GM23338 (cell line): ENCODE measurements around the gene EPG5.

Experiments
- CTCF ChIP-seq, 2 experiments: fragments of 200-600 bp in 1 of 2; sonication (generic) in 1 of 2; conservative IDR thresholded peaks; 2 replicates each; pipeline versions ENCODE4 v1.5.1 to v1.6.1; 2016 to 2017; ENCODE audit warnings: antibody characterized with exemption in 2 of 2, low read depth in 2 of 2, mild to moderate bottlenecking in 2 of 2, moderate library complexity in 1 of 2
- EZH2 ChIP-seq: fragments of 200-600 bp; sonication (generic); IDR thresholded peaks from one replicate; pipeline ENCODE4 v1.8.0; 2017; ENCODE audit warnings: antibody characterized with exemption, mild to moderate bottlenecking, low read depth; ENCODE audit not compliant: unreplicated experiment
- EZH2phosphoT487 ChIP-seq: fragments of 200-600 bp; sonication (generic); IDR thresholded peaks from one replicate; pipeline ENCODE4 v1.8.1; 2018; ENCODE audit warnings: antibody characterized with exemption; ENCODE audit not compliant: unreplicated experiment
- REST ChIP-seq: IDR thresholded peaks from one replicate; pipeline ENCODE4 v1.6.1; 2018; ENCODE audit warnings: antibody characterized with exemption; ENCODE audit not compliant: unreplicated experiment
- ZNF114 ChIP-seq: fragments of 250-450 bp; sonication (Bioruptor Pico); IDR thresholded peaks from 2 replicates; pipeline ENCODE4 v1.5.0; 2020; ENCODE audit warnings: mild to moderate bottlenecking, moderate library complexity

- no peak for TF ChIP-seq EZH2
- no peak for TF ChIP-seq CTCF (conservative IDR thresholded peaks at IDR 0.05; ENCODE audit: low read depth in 2 of 2)
- no peak for TF ChIP-seq REST
- no peak for TF ChIP-seq ZNF114 (CRISPR knock-in tag)
- TF ChIP-seq EZH2phosphoT487, result no peak
Measured at GRCh38 chr18:45999536-45999935, 32.4 kb upstream of the EPG5 start.
